Anterior cingulate cortex (tissue), 58 donors: ENCODE measurements around the gene FAM3A.
"Not testable (repeated sequence)": the region's sequence is repeated elsewhere in the genome, so short reads cannot be mapped to it uniquely, and the experiment has no call there.

Source experiments
- DNase-seq, 58 donors: peaks; one replicate each; lab custom pipeline; 2025; lab: John Stamatoyannopoulos, UW

Gene FAM3A, protein sequence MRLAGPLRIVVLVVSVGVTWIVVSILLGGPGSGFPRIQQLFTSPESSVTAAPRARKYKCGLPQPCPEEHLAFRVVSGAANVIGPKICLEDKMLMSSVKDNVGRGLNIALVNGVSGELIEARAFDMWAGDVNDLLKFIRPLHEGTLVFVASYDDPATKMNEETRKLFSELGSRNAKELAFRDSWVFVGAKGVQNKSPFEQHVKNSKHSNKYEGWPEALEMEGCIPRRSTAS

DNA sequence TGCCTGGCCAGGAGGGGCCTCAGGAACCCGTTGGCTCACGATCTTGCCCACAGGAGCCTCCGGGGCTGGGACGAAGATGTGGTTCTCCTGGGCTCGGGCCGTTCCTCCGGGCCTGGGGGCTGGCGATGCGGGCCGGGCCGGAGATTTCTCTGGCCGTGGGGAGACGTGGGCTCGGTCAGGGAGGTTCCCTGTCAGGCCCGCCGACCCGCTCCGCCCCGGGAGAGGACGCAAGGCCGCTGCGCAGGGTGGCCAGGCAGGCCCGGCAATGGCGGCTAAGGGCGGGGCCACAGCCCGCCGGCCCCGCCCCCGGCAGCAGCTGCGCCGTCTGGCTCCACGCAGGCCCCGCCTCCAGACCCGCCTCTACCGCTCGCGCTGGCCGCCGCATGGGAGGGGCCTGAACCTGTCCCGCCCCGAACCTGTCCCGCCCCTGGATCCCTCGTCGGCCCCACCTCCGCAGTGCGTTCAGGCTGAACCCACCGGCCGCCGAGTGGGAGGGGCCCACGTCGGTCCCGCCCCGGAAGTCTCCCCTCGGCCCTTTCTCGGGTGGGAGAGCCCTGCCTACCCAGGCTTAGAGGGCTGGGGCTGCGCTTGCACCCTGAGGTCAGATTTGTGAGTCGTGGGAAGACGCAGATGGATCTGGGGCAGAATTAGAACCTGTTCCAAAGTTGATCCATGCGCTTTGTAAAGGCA is at the start of gene FAM3A:
Gene FAM3A, minus strand, starts transcription at position 267 of the 690 bp plus-strand sequence. CDS start 460 bp downstream, outside the sequence.
- peak; percentile 13 to 95 (median 88) for DNase-seq

DNA sequence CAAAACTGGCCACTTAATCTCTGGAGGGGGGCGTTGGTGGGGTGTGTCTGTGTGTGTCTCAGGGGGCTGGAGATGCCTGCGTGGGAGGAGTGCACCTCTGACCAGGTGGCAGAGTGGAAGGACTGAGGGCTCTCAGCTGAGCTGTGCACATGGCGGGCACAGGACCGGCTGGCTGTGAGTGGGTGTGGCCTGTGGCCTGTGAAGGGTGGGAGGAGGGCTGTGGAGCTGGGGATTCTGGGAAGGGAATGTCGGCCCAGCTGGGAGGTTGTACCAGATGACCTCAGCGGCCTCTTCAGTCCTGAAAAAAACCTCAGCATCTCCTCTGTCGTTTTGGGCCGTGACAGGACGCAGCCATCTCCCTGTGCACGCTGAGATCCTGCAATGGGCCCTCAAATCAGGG is 46.3 kb upstream of the FAM3A start:
- not testable (repeated sequence) for DNase-seq

DNA sequence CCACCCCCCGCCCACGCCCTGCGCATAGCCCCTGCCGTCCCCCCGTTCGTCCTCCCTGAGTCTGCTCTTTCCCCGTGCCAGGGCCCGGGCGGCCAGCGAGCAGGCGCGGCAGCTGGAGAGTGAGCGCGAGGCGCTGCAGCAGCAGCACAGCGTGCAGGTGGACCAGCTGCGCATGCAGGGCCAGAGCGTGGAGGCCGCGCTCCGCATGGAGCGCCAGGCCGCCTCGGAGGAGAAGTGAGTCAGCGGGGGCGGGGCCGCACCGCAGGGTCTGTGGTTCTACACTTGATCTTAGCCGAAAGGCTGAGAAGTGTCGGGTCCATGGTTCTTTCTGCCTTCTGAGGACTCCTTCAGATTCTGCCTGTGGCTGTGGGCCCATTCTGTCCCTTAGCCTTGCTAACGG is 44.3 kb upstream of the FAM3A start:
- not testable (repeated sequence) for DNase-seq

DNA sequence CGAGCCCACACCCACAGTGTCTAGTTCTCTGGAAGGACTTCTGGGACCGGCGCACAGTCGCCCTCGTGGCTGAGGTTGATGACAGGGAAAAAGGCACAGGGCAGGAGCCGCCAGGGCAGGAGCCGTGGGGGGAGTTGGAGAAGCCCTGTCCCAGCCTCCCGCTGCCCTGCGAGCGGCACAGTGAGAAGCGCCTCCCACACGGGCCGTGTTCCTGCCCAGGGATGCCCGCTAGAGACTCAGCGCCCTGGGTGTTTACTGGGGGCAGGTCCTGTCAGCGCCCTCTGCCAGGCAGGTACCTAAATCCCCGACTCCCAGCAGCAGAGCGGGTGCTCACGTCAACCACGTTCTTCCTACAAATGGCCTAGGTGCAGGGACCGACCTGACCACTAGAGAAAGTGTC is 42.9 kb upstream of the FAM3A start:
- DNase-seq: not testable (repeated sequence)

DNA sequence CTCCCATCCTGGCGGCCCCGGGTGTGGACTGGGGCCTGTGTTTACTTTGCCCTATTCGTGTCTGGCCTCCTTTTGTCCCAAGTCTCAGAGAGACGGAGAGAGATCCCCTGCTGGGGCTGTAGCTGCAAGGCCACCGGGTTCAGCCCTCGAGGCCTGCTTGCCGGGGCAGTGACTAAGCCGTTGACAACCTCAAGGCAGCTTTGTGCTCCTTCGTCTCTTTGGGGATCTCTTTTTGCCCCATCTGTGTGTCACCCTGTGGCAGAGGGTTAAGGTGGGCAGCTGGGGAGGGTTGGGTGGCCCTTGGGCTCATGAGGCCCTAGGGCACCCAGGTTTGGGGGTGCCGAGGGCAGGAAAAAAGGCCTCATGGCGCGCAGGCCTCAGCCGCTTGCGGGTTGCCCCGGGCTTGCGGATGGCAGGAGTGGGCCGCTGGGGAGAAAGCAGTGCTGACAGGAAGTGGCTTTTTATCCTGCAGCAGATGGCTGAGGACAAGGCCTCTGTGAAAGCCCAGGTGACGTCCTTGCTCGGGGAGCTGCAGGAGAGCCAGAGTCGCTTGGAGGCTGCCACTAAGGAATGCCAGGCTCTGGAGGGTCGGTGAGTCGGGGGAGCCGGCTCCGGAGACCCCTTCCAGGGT is 42.1 kb upstream of the FAM3A start:
- DNase-seq: not testable (repeated sequence)

DNA sequence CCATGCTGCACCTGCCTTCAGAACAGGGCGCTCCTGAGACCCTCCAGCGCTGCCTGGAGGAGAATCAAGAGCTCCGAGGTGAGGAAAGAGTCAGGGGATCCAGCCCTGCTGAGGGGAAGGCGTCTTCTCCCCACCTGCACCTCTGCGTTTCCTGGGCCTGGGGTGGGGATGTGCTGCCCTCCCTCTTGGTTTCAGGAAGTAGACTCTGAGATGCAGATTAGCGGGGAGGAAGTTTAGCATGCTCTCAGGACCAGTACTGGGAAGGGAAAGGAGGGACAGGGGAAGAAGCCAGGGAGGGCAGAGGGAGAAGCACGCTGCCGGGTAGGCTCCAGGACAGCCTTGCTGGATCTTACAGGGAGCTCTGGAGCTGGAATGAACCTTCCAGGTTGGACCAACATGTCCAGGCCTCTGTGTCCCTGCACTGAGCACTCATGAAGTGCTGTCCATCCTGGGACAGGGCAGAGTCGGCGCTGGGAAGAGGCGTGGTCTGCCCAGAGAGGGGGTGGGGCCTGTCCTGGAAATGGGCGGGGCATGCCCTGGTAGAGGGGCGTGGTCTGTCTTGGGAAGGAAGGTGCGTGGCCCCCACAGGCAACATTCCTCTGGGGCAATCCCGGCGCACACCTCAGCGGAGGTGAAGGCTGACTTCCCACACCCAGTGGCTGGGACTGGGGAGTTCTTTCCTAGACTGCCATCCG is 36.2 kb upstream of the FAM3A start:
- not testable (repeated sequence) for DNase-seq

DNA sequence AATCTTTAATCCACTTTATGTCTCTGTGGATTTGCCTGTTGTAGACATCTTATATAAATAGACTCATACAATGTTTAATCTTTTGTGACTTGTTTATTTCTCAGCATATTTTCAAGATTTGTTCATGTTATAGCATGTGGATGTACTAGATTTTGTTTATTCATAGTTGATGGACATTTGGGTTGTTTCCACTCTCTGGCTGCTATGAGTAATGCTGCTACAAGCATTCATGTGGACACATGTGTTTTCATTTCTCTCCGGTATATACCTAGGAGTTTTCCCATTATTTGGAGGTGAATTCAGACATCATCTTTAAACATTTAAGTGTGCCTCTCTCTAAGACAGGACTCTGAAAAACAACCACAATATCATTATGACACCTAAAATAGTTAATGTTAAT is 33.7 kb upstream of the FAM3A start:
- no peak for DNase-seq

DNA sequence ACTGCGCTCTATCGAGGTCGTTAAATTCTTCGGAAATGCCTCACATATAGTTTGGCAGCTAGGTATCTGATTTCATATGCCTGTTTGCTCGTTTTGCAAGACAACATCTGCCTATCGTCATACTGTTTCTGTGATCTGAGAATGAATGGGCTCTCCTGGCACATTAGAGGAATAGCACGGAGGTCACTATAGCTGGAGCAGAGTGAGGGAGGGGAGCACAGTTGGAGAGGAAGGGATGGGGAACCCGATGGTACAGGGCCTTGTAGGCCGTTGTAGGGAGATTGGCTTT is 31.9 kb upstream of the FAM3A start:
- DNase-seq: no peak

DNA sequence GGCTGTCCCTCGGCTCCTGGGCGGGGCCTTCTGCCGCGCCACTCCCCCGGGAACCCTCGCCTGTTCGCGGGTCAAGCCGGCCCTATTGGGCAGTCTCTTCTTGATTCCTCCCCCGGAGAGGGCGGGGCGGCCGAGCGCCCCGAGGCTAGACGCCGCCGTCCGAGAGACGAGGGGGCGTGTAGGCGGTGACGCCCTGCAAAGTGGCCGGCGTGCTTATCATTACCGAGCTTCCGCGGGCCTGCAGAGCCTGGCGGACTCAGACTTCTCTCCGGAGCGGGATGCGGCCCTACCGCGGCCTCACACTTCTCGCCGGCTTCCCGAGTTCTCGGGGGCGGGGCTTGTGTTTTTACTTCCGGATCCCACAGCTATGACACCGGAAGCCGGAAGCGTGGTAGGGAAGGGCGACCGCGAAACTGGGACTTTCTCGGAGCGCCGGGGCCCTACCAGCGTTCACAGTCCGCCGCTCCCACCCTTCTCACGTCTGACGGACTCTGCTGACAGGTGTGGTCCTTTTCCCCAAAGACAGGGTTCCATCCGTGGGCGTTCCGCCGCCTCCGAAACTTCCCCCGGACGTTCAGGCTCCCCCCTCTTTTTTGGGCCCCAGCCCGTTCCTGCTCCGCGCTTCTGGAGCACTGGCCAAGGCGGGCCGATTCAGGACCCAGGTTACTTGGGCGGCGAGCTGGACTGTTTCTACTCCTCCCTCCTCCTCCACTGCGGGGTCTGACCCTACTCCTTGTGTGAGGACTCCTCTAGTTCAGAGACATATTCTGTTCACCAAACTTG is 31.4 kb upstream of the FAM3A start, which contains the start of gene IKBKG:
Gene IKBKG, plus strand, starts transcription at position 376 of the 783 bp plus-strand sequence. CDS start 4,383 bp downstream, outside the sequence.
- peak in 56 of 58 donors; percentile 34 to 94 (median 84) for DNase-seq

DNA sequence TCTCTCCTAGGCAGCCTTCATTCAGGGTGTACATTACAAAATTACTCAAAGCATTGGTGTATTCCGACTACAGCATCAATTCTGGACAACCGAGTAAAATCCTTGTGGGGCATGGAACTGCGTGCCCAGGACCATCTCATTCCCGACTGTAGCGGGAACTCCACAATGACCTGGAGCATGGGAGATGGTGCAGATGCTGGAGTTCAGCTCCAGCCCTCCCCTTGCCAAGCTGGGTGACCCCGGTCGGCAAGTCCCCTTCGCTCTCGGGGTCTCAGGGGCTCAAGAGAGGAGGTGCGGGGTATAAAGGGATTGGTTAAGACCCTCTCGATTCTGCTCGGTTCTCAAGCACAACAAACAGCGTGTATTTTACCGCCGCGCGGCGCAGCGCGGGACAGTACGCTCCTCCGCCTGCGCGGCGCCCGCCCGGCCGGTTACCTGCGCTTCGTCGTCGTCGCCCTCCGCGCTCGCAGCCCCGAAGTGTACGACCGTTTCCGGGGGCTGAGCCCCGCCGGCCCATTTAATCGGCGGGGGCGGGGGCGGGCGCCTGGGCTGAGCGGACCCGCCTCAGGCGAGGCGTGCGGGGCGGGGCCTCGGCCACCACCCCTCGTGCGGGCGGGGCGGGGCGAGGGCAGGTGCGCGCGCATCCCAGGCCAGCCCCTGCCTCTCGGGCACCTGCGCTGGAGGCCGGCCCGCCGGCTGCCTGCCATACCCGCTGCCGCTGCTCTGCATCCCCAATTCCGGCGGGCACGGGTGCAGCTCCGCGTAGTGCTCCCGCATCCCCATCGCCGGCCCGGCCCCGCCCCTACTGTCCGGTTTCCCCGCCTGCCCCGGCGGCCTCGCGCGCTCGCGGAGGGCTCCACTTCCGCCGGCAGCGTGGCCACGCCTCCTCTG is 30.6 kb upstream of the FAM3A start, which contains the start of gene G6PD:
Gene G6PD, minus strand, starts transcription at position 493 of the 891 bp plus-strand sequence. CDS start 691 bp downstream, outside the sequence.
- peak in 42 of 58 donors; percentile 15 to 87 (median 70) for DNase-seq

DNA sequence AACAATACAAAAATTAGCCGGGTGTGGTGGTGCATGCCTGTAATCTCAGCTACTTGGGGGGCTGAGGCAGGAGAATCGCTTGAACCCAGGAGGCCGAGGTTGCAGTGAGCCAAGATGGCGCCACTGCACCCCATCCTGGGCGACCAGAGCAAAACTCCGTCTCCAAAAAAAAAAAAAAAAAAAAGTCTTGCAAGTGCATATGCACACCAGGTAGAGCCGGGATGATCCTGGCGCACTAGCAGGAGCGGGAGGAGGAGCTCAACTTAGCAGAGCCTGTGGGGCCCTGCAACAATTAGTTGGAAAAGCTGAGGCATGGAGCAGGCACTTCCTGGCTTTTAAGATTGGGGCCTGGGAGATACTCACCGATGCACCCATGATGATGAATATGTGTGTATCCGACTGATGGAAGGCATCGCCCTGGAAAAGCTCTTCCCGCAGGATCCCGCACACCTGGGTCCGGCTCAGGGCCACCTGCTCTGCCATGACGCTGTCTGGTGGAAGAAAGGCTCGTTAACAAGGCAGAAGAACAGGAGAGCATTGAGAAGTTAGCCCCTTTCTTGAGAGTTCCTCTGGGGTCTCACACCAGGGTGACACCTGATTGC is 29.7 kb upstream of the FAM3A start:
- no peak for DNase-seq

DNA sequence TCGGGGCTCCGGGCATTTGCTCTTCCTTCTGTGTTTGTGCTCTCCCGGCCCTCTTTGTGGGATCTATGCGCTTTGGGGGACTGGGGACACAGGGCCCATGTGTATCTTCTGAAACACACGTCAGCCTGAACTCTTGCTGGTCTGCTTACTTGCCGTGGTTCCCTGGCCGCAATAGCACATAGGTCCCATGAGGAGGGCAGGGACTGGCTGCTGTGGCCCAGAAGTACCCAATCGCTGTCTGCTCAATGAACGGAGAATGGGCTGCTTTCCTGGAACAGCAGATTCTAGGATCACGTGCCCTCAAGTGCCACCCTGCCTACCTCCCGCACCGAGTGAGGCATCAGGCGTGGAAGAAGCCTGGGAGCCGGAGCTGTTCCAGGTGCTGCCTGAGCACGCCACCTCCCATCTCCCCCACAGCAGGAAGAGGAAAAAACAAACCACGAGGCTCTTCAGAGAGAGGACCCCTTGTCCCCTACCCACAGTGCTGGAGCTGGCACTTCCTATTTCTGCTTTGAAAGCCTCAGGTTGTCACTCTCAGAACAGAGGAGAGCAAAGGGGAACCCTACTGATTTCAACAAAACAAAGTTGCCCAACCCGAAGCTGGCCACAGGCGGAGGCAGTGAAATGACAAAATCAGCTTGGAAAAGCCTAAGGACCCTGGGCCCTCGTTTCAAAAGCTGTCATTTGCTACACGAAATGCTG is 26.8 kb upstream of the FAM3A start:
- DNase-seq: peak in 12 of 58 donors; percentile 1 to 46 (median 18)

DNA sequence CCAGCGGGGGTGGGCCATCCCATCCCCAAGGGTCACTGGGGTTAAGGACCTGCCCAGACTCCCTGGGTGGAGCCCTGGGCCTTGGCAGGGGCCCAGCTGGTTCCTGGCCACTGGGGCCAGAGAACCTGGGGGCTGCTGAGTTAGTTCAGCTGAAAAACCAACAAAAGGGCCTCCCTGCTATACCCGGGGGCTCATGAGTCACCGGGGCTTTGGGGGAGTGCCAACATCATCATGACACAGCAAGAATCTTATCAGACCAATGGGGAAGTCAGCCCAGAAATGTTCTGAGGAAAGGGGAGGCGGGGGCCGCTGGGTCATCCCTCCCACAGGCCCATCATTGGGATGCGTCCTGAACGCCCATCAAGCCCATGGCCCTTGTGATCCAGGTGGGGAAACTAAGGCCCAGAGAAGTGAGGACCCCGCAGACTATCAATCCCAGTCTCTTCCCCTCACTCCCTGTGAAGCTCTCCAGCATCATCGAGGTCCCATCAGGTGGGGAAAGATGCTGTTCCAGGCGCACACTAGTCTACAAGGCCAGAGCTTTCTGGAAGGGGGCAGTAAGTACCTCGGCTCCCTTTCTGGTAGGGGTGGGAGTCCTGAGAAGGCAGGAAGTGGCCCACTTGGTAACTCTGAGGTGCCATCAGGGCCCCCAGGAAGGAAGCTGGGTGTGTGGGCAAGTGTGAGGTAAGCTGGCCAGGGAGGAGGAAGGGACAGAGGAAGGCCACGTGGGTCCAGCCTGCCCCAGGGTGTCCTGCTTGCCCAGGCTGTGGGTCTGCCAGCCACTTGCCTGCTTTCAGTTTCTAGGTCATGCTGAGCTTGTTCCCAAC is 26.1 kb upstream of the FAM3A start:
- peak in 36 of 58 donors; percentile 1 to 71 (median 16) for DNase-seq

DNA sequence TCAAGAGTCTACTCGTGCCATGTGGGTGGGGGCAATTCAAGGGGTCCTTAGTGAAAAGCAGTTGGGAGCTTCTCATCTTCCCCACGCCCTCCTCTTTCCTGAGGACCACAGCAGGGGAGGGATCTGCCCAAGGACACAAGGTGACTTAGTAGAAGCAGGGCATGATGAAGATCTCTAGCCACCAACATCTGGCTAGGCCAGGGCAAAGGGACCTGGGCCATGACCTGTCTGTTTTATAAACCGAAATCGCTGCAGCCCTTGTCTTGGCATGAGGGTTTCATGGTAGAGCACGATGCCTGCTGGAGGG is 25.5 kb upstream of the FAM3A start:
- no peak for DNase-seq

DNA sequence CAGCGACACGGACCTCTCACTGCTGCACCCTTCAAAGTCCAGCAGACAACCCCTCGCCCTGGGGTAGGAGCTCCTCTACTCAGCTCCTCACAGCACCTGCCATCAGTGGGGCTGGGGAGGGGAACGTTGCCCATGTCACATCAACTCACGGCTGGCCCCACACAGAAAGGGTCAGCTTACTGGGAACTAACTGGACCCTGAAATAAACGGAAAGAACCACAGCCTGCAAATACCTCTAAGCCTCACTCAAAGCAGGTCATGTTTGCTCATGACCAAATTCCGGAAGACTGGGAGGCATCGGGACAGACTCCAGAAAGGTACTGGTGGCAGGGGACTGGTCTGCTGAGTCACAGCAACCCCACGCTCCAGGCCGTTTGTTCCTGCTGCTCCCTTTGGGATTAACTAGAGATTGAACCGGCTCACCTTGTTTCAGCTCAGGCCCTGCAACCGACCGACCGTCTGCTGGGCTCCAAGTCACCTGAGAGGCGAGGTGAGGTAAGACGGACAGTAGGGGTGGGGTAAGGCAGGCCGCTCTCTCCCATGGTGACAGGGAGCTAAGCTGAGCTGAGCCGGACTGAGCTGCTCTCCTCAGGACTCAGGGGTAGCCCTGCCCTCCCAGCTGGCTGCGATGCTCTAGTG is 25.0 kb upstream of the FAM3A start:
- no peak for DNase-seq

DNA sequence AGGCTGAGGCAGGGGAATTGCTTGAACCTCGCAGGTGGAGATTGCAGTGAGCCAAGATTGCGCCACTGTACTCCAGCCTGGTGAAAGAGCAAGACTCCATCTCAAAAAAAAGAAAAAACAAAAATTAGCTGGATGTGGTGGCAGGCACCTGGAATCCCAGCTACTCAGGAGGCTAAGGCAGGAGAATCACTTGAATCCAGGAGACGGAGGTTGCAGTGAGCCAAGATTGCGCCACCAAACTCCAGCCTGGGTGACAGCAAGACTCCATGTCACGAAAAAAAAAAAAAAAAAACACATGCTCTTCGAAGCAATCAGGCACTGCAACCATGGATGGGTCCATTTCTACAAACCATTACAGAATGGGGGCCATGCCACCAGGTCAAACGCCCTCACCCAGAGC is 24.3 kb upstream of the FAM3A start:
- not testable (repeated sequence) for DNase-seq

DNA sequence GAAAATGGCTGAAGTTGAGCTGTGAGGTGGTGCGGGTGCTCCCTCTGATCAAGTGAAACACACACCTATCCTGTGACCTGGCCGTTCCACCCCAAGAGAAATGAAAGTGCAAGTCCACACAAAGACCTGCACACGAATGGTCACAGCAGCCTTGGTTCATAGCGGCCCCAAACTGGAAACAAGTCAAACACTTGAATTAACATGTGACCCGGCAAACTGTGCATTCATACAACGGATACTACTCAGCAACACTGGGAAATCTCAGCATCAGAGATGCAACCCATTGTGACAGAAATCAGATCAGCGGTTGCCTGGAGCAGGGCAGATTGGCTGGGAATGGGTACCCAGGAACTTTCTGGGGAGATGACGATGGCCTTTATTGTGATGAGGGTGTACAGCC is 23.0 kb upstream of the FAM3A start:
- DNase-seq: peak in 4 of 58 donors; percentile 1 to 26 (median 18)
